Measurements from ENCODE around the gene PLEK.
"Not testable (repeated sequence)": the region's sequence is repeated elsewhere in the genome, so short reads cannot be mapped to it uniquely, and the experiment has no call there.

PLEK gene

DNA sequence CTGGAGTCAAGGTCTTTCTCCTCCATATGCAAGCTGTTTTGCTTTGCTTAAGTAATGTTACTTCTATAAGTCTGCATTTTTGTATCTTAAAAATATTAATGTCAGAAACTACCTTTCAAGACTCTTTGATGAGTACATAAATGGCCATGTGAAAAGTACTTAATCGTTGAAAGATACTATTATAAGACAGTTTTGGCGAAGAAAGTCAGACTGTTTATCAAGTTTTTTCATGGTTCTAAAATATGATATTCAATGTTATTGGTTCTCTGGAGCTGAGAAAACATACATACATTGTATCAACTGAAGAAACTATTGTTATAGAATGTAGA is 76.9 kb downstream of the PLEK start:
- no peak for DNase-seq (ENCODE audit: low spot score)

DNA sequence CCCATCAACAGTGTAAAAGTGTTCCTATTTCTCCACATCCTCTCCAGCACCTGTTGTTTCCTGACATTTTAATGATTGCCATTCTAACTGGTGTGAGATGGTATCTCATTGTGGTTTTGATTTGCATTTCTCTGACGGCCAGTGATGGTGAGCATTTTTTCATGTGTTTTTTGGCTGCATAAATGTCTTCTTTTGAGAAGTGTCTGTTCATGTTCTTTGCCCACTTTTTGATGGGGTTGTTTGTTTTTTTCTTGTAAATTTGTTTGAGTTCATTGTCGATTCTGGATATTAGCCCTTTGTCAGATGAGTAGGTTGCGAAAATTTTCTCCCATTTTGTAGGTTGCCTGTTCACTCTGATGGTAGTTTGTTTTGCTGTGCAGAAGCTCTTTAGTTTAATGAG is 81.3 kb downstream of the PLEK start:
- DNase-seq (ENCODE audit: low spot score), result not testable (repeated sequence)

All from AG08396 (cell line).